RWPE1 (cell line): ENCODE results near the gene ATP8A1.

Source experiments
- CTCF ChIA-PET: fragments of 350-600 bp; sonication (Branson Sonifier 250); formaldehyde crosslinking; extraction: SDS; loops from one replicate; lab custom pipeline; 2021; lab: Yijun Ruan, JAX
- POLR2A ChIA-PET: fragments of 400-600 bp; formaldehyde crosslinking; extraction: SDS; loops from one replicate; lab custom pipeline; 2020; ENCODE audit warnings: antibody characterized with exemption; ENCODE audit not compliant: low non-redundant PET; lab: Yijun Ruan, JAX
- DNase-seq: peaks from one replicate; pipeline ENCODE4 v3.0.0; 2012; ENCODE audit warnings: low spot score
- H3K27ac ChIP-seq: fragments of 450-650 bp; 2 replicates; pipeline ENCODE4 v1.5.1; 2017
- CTCF ChIP-seq: fragments of 450-650 bp; conservative IDR thresholded peaks from 2 replicates; pipeline ENCODE4 v1.5.1; 2017; ENCODE audit warnings: low read depth, mild to moderate bottlenecking

The ATP8A1 gene

GRCh38 chr4:42628740-42629139 lies 28.2 kb downstream of the ATP8A1 start:
- DNase-seq, result no peak
- ChIA-PET CTCF (no interaction called here), POLR2A (no interaction called here)
- TF ChIP-seq CTCF, result no peak
- H3K27ac ChIP-seq, result no peak overlapping the region

GRCh38 chr4:42627885-42628646 lies 28.8 kb downstream of the ATP8A1 start:
- ChIA-PET CTCF (no interaction called here), POLR2A (no interaction called here)
- TF ChIP-seq CTCF, result no peak
- no peak overlapping the region for H3K27ac ChIP-seq
- DNase-seq, result no peak

GRCh38 chr4:42626629-42627146 lies 30.2 kb downstream of the ATP8A1 start:
- POLR2A ChIA-PET, result no interaction called here
- DNase-seq, result no peak
- CTCF ChIA-PET, result no interaction called here
- TF ChIP-seq CTCF, result no peak
- no peak overlapping the region for H3K27ac ChIP-seq

GRCh38 chr4:42625329-42625728 lies 31.6 kb downstream of the ATP8A1 start:
- no peak for DNase-seq
- CTCF ChIA-PET, result interaction anchor here (0.6 to 0.7 kb wide), 2 partner anchors 147 to 231 kb away, joined by 3 to 4 read pairs; no protein-coding TSS in a partner anchor
- no peak for TF ChIP-seq CTCF
- no peak overlapping the region for H3K27ac ChIP-seq
- POLR2A ChIA-PET, result no interaction called here

- CTCF ChIA-PET, result no interaction called here
- DNase-seq, result no peak
- POLR2A ChIA-PET, result no interaction called here
- H3K27ac ChIP-seq, result no peak overlapping the region
- TF ChIP-seq CTCF, result no peak
Measured at GRCh38 chr4:42624551-42624950, 32.4 kb downstream of the ATP8A1 start.

GRCh38 chr4:42618023-42618422 lies 38.9 kb downstream of the ATP8A1 start:
- ChIA-PET CTCF (no interaction called here), POLR2A (no interaction called here)
- H3K27ac ChIP-seq, result no peak overlapping the region
- no peak for DNase-seq
- TF ChIP-seq CTCF, result no peak
